Activated T-cell treated with anti-CD3 and anti-CD28 coated beads, Interleukin-2, amount 50 U/mL, for 48 hours (primary cell): ENCODE results near the gene OBSCN.
"Not testable (repeated sequence)": the region's sequence is repeated elsewhere in the genome, so short reads cannot be mapped to it uniquely, and the experiment has no call there.

Experiments
- DNase-seq, 2 experiments: peaks; one replicate each; pipeline ENCODE4 v3.0.0-alpha.2; 2020

OBSCN gene

DNA sequence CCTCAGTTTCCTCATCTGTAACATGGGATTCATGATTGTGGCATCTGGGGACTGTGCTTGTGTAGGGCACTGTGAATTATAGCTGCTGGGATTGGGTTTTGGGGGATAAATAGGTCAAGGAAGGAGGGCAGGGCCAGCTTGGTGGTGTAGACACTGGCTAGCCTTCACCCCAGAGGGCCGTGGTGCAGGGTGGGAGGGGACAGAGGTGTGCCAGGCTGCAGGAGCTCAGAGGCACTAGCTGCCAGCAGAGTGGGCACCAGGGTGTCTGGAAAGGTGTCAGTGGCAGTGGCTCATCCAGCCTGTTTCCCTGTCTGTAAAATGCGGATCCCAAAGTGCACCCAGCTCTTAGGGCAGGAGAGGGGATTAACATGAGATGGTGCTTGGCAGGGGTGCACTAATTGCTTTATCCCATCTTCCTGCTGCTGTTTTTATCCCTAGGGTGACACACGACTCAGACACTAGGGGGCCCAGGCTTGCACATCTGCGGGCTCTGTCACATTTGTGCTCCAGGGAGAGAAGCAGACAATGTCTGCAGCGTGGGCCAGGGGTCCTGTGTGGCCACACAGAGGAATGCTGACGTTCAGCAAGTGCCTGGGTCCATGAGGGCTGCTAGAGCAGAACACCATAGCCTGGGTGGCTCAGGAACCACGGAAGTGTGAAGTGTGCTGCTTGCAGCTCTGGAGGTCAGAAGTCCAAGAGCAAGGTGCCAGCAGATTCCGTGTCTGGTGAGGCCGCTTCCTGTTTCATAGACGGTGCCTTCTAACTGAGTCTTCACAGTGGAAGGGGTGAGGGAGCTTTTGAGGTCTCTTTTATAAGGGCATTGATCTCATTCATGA, 19.3 kb downstream of the OBSCN start:
- no peak for DNase-seq

- DNase-seq: peak in 1 of 2 experiments; percentile 12
Measured at GRCh38 chr1:228228147-228228546, 20.3 kb downstream of the OBSCN start.

DNA sequence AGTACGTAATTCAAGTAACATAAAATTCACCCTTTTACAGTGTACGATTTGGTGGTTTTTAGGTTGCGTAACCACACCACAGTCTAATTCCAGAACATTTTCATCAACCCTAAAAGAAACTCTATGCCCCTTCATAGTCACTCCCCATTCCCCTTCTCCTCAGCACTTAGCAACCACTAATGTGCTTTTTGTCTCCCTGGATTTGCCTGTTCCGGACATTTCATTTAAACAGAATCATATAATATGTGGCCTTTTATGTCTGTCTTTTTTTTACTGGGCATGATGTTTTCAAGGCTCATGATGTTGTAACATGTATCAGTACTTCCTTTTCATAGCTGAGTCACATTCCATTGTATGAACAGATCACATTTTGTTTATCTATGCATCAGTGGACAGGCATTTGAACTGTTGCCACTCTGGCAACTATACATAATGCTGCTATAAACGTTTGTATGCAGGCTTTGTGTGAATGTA, 20.8 kb downstream of the OBSCN start:
- no peak for DNase-seq

DNA sequence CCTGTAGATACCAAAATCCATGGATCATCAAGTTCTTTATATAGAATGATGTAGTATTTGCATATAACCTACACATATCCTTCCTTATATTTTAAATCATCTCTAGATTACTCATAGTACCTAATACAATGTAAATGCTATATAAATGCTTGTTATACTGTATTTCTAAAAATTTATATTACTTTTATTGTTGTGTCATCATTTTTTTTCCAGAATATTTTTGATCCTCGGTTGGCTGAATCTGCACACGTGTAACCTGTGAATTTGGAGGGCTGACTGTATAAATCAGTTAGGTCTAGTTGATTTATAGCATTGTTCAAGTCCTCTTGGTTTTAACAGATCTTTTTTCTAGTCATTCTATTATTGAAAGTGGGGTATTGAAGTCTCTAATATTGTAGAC, 23.3 kb downstream of the OBSCN start:
- DNase-seq: no peak

GRCh38 chr1:228233136-228233535, 25.3 kb downstream of the OBSCN start:
- no peak for DNase-seq

- no peak for DNase-seq
Measured at GRCh38 chr1:228234921-228235320, 27.1 kb downstream of the OBSCN start.

DNA sequence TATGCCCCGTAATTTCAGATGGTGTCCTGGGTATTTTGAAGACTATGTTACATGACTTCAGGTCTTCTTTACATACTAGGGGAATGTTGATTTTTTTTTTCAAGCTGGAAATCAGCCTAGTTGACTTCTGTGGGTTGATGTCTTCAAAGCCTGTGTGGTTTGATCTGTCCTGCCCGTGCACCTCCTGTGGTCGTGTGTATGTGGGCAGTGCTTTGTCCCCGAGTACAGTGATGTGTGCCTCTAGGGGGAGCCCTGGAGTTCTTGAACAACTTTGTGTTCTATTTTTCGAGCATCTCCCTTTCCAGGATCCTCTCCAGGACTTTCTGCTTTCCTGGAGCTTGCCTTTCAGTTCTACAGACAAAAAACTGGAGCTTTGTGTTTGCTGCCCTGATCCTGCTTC, 28.9 kb downstream of the OBSCN start:
- peak; percentile 43 to 54 for DNase-seq

DNA sequence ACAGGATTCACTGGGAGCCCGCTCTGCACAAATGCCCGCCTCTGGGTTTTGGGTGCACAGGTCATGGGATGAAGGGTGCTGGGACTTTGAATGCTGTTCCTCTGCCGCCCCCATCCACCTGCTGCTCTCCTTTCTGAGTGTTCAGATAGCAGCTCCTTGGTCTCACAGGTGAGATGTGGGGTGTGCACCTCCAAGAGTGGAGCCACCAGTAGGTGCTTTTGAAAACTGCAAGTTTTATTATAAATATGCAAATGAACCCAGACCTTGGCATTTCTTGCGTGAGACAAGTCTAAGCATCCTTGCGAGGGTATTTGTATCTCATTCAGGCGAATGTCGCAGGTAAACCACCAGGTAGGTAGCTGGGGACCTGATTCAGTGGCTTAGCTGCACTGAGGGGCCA, 30.2 kb downstream of the OBSCN start:
- DNase-seq: peak in 1 of 2 experiments; percentile 11

DNA sequence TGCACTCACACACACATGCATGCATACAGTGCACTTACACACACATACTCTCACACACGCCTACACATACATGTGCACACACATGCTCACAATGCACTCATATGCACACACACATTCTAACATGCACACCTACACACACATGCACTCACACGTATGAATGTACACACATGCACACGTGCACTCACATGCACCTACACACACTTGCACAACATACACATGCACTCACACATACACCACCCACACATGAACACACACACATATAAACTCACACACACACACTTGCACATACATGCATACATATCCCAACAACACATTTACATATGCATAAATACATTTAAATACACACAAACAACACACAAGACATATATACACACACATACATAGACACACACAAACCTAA, 30.6 kb downstream of the OBSCN start:
- no peak for DNase-seq

DNA sequence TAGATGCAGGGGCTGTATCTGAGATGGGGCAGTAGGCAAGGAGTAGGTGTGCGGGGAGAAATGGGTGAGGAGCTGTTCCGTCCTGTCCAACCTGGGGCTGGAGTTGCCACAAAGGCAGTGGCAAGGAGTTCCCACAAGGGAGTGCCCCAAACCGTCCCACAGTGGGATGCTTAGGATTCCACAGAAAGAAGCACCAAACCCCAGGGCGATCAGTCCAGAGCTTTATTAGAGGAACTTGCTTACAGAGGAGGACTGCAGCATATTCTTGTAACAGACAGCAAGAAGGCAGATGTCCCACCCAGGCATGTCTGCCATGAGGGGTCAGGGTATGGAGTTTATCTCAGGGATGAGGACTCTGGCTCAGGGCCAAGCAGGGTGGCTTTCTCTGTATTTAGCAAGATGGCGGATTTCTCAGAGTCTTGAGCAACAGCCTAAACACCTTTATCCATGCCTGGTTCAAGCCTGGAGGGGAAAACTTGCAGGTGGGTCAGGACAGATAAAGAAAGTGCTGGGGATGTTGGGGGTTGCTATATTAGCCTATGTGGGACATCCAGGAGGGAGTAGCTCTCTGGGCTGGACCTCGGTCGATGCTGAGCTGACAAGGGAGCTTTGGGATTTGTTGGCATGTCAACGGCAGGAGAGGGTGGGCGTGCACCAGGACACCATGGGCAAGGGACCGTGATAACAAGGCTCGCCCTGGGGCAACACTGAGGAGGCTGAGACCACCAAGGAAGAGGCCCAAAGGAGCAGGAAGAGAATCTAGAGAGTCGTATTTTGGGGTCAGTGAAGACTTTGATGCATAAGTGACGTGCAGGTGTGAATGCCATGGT, 32.8 kb downstream of the OBSCN start:
- DNase-seq: peak in 1 of 2 experiments; percentile 12

- no peak for DNase-seq
Measured at GRCh38 chr1:228241259-228241658, 33.4 kb downstream of the OBSCN start.

GRCh38 chr1:228242409-228242808, 34.6 kb downstream of the OBSCN start:
- DNase-seq: no peak

- peak in 1 of 2 experiments; percentile 6 for DNase-seq
Measured at GRCh38 chr1:228243093-228243492, 35.2 kb downstream of the OBSCN start.

DNA sequence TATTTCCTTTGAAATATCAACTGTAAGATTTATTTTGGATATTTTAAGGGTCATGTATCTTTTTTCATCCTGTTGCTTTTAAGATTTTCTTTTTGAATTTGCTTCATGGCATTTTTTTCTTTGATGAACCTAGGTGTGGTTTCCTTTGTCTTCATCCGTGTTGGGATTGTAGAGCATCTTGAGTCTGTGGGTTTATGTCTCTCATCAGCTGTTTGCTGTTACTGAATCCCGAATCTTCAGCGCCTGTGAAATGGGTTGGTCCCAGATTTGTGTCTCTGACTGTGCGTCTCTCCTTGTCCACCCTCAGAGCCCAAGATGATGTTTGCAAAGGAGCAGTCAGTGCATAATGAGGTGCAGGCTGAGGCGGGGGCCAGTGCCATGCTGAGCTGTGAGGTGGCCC, 36.1 kb downstream of the OBSCN start:
- DNase-seq: peak in 1 of 2 experiments; percentile 7

- no peak for DNase-seq
Measured at GRCh38 chr1:228245111-228245510, 37.3 kb downstream of the OBSCN start.

- DNase-seq: no peak
Measured at GRCh38 chr1:228246216-228246900, 38.5 kb downstream of the OBSCN start.

- DNase-seq: no peak
Measured at GRCh38 chr1:228249513-228250305, 41.9 kb downstream of the OBSCN start.

- not testable (repeated sequence) for DNase-seq
Measured at GRCh38 chr1:228252476-228252875, 44.6 kb downstream of the OBSCN start.

DNA sequence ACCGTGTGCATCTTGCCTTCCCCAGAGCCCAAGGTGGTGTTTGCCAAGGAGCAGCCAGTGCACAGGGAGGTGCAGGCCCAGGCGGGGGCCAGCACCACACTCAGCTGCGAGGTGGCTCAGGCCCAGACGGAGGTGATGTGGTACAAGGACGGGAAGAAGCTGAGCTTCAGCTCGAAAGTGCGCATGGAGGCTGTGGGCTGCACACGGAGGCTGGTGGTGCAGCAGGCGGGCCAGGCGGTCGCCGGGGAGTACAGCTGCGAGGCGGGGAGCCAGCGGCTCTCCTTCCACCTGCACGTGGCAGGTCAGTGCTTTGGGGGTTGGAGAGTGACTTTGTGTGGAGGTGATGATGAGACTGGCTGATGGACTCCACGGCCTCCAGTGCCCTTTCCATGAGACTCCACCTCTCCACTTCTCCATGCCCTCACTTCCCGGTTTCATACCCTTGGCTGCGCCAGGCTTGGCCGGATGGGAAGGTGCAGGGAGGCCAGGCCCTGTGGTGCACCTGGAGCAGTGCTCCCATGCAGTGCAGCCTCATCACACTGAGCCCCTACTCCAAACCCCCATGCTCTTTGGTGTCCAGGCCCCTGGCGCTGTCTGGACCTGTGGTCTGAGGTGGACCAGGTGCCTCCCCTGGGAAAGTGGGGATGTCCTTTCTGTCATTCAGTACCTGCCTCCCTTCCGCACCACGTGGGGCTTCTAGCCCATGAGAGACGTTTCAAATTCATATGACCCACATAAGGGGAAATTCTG, 49.0 kb downstream of the OBSCN start:
- no peak for DNase-seq

DNA sequence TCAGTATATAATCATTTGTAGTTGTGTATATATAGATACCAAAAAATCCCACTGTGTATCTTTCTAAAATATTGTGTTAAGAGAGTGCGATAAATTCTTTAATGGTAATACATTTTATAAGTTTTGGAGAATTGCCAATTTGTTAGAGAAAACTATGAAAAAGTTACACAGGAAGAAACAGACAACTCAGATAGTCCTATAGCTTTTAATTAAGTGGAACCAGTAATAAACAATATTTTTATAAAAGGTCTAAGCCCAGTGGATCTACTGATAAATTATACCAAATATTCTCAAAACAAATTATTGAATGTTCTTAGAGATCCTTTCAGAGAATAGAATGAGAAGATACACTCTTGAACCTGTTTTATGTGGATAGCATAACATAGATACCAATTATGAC, 50.6 kb downstream of the OBSCN start:
- no peak for DNase-seq

- no peak for DNase-seq
Measured at GRCh38 chr1:228259368-228259894, 51.6 kb downstream of the OBSCN start.
